Fibroblast of mammary gland (primary cell): ENCODE data around the gene CENPC.

ENCODE experiments used
- DNase-seq: peaks from one replicate; pipeline ENCODE4 v3.0.0-alpha.2; 2010; ENCODE audit warnings: low read depth
- H3K4me3 ChIP-seq: 2 replicates; pipeline ENCODE4 v1.5.1; 2011; ENCODE audit warnings: low read depth, mild to moderate bottlenecking, low read length, moderate library complexity; ENCODE audit not compliant: control insufficient read depth
- CTCF ChIP-seq: conservative IDR thresholded peaks from 2 replicates; pipeline ENCODE4 v1.5.1; 2011; ENCODE audit warnings: low read depth, low read length, inconsistent platforms; ENCODE audit not compliant: control insufficient read depth, insufficient read depth

The CENPC gene

DNA sequence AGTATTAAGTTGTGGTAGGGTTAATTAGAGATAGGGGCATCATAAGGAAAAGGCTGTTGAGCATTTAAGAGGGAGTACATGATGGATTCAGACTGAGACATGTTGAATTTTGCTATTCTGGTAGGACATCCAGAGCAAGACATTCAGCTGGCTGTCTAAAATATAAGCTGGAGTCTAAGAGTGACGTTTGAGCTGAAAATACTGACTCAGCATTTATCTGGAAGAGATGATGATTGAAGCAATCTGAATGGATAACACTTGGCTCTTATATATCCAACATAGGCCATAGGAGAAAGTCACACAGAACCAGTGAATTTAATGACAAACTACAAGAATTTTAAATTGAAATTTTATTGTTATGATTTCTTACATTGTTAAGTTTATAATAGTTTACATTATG lies 114.3 kb downstream of the CENPC start:
- no peak overlapping the region for H3K4me3 ChIP-seq
- no peak for DNase-seq
- TF ChIP-seq CTCF = no peak

DNA sequence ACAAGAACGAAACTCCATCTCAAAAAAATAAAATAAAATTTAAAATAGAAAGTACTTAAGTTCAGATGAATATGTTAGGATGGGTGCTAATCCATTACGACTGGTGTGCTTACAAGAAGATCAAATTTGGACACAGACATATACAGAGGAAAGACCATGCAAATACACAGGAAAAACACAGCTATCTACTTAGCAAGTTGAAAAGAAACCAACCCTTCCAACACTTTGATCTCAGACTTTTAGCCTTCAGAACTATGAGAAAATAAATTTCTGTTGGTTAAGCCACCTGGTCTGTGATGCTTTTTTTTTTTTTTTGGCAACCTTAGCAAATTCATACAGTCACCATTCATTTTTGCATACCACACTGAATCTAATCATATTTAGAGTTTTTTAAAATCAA lies 116.5 kb downstream of the CENPC start:
- DNase-seq = no peak
- TF ChIP-seq CTCF = no peak
- no peak overlapping the region for H3K4me3 ChIP-seq
